ENCODE results near the gene SYCP2. TPM values are rescaled to one million over a fixed set of nuclear protein-coding genes. Genes with fewer than 3 reads are reported as not detected.

Gene SYCP2
- total and polyA plus RNA-seq, 9 donors: 0.48 to 1.9 (median 0.72) TPM

- no peaks in the 10 kb centered on the region for H3K36me3 ChIP-seq
Observed at GRCh38 chr20:59938221-59938620, 4.8 kb upstream of the SYCP2 start.

GRCh38 chr20:59937150-59937549, 3.7 kb upstream of the SYCP2 start:
- no peaks in the 10 kb centered on the region for H3K9me3 ChIP-seq
- WGBS, 3 donors: 62 to 78% (median 72%) methylated on average over 3 of the region's 3 CpGs
- no peak overlapping the region for H3K27ac ChIP-seq
- no peaks in the 10 kb centered on the region for H3K36me3 ChIP-seq
- peaks cover 17% of the 10 kb centered on the region for H3K4me1 ChIP-seq (ENCODE audit: insufficient read depth)
- TF ChIP-seq EP300 (IDR thresholded peaks at IDR 0.05) (no peak), POLR2A (IDR thresholded peaks at IDR 0.05) (no peak), CTCF (IDR thresholded peaks at IDR 0.05) (no peak)
- no peaks in the 10 kb centered on the region for H3K27me3 ChIP-seq
- intact Hi-C loops (cut with DNase I): loop anchor here in 1 of 4 donors (10.0 kb wide), 1 partner anchor 362 kb away; no protein-coding TSS in a partner anchor
- no peak for DNase-seq
- H3K4me3 ChIP-seq: no peak overlapping the region

More at GRCh38 chr20:59938221-59938620, 4.8 kb upstream of the SYCP2 start:
- Histone ChIP-seq H3K27ac (no peak overlapping the region), H3K4me1 (ENCODE audit: insufficient read depth) (peaks cover 16% of the 10 kb centered on the region), H3K9me3 (no peaks in the 10 kb centered on the region), H3K4me3 (no peak overlapping the region), H3K27me3 (no peaks in the 10 kb centered on the region)
- no peak for TF ChIP-seq POLR2A (IDR thresholded peaks at IDR 0.05)
- TF ChIP-seq CTCF (IDR thresholded peaks at IDR 0.05): no peak
- TF ChIP-seq EP300 (IDR thresholded peaks at IDR 0.05): no peak
- WGBS, 3 donors: 55 to 60% (median 59%) methylated on average over 4 of the region's 4 CpGs
- no peak for DNase-seq
- intact Hi-C loops (cut with DNase I): loop anchor here in 1 of 4 donors (10.0 kb wide), 1 partner anchor 363 kb away; no protein-coding TSS in a partner anchor

GRCh38 chr20:59936409-59936808, 3.0 kb upstream of the SYCP2 start:
- Histone ChIP-seq H3K27ac (no peak overlapping the region), H3K4me3 (no peak overlapping the region), H3K36me3 (no peaks in the 10 kb centered on the region), H3K4me1 (ENCODE audit: insufficient read depth) (peaks cover 17% of the 10 kb centered on the region), H3K27me3 (no peaks in the 10 kb centered on the region), H3K9me3 (no peaks in the 10 kb centered on the region)
- TF ChIP-seq POLR2A (IDR thresholded peaks at IDR 0.05) (no peak), EP300 (IDR thresholded peaks at IDR 0.05) (no peak), CTCF (IDR thresholded peaks at IDR 0.05) (no peak)
- intact Hi-C loops (cut with DNase I): loop anchor here in 1 of 4 donors (10.0 kb wide), 1 partner anchor 362 kb away; no protein-coding TSS in a partner anchor
- no peak for DNase-seq
- WGBS, 3 donors: 77 to 85% (median 82%) methylated on average over 4 of the region's 4 CpGs

- no peak for TF ChIP-seq EP300 (IDR thresholded peaks at IDR 0.05)
- TF ChIP-seq CTCF (IDR thresholded peaks at IDR 0.05): no peak
- TF ChIP-seq POLR2A (IDR thresholded peaks at IDR 0.05): no peak
- Histone ChIP-seq H3K4me1 (ENCODE audit: insufficient read depth) (peaks cover 17% of the 10 kb centered on the region), H3K9me3 (no peaks in the 10 kb centered on the region), H3K36me3 (no peaks in the 10 kb centered on the region), H3K27me3 (no peaks in the 10 kb centered on the region), H3K4me3 (no peak overlapping the region), H3K27ac (no peak overlapping the region)
- DNase-seq: no peak
- 92 to 94% (median 93%) methylated on average over 8 of the region's 8 CpGs for WGBS, 3 donors
- intact Hi-C loops (cut with DNase I): loop anchor here in 1 of 4 donors (10.0 kb wide), 1 partner anchor 361 kb away; no protein-coding TSS in a partner anchor
Observed at GRCh38 chr20:59935457-59936185, 2.2 kb upstream of the SYCP2 start.

All from ovary (tissue), 9 donors.